NCI-H1436 treated with DMSO at 0.1 percent for 48 hours (cell line): ENCODE data around the gene KRTAP5-4.
A peak's percentile ranks its signal among the peaks of the same experiment; 100 is the strongest.
"Not testable (repeated sequence)": the region's sequence is repeated elsewhere in the genome, so short reads cannot be mapped to it uniquely, and the experiment has no call there.

Source experiments
- DNase-seq: peaks from one replicate; lab custom pipeline; 2025; lab: John Stamatoyannopoulos, UW

The KRTAP5-4 gene

DNA sequence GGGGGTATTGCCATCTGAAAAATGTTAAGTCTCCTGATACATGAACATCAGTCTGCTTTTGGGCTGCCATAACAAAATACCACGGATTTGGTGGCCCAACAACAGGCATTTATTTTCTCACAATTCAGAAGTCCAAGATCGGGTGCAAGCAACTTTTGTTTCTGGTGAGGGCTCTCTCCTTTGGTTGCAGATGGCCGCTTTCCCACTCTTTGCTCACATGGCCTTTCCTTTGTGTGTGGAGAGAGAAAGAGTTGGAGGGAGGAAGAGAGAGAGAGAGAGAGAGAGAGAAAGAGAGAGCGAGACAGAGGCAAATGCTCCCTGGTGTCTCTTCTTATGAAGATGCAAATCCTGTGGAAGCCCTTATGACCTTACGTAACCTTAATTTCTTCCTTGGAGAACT is 21.3 kb downstream of the KRTAP5-4 start:
- DNase-seq = no peak

DNA sequence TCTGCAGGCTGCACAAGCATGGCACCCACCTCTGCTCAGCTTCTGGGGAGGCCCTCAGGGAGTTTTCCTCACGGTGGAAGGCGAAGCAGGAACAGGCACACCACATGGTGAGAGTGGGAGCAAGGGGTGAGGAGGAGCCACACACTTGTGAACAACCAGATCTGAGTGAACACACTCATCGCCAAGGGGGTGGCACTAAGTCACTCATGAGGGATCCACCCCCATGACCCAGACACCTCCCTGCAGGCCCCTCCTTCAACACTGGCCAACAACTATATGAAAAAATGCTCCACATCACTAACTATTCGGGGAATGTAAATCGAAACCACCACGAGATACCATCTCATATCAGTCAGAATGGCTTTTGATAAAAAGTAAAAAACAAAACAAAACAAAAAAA is 23.1 kb downstream of the KRTAP5-4 start:
- DNase-seq = no peak

GRCh38 chr11:1598406-1598805 is 23.5 kb downstream of the KRTAP5-4 start:
- not testable (repeated sequence) for DNase-seq

DNA sequence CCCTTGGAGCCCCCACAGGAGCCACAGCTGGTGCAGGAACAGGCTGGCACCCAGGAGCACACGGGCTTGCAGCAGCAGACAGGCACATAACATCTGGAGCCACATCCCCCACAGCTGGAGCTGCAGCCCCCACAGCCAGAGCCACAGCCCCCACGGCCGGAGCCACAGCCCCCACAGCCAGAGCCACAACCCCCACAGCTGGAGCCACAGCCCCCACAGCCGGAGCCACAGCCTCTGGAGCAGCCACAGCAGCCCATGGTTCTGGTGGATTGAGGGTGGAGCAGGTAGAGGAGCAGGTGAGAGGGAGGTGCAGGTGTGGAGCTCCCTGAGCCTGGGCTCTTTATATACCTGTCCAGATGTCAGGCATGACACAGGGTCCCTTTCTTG is 24.0 kb downstream of the KRTAP5-4 start, which contains the start of gene KRTAP5-2:
Gene KRTAP5-2, minus strand, starts transcription at position 301 of the 387 bp plus-strand sequence. Its CDS starts 44 bp downstream, at position 257.
- no peak for DNase-seq

GRCh38 chr11:1597331-1597993 is 24.5 kb downstream of the KRTAP5-4 start:
- no peak for DNase-seq

DNA sequence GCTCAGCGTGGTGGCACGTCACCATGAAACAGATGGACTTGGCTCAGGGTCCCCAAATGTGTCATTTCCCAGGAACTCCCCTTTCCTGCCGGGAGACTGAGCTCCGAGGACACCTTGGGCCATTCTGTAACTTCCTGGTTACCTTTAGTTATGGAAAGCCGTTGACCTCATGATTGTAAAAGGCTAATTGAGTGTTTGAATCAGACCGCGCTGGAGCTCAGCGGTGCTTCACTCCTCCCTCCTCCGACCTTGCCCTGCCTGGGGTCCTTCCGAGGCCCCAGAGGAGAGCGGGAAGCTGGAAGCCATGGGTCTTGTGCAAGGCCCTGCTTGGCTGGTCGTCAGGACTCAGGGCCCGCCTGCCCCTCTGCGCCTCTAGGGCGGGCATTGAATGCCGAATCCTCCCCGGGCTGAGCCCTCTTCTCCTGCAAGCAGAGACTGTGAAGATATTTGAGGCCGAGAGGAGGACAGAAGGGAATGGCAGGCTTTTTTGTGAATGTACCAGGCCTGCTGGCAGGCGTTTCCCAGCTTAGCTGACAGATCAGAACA is 25.3 kb downstream of the KRTAP5-4 start:
- not testable (repeated sequence) for DNase-seq

DNA sequence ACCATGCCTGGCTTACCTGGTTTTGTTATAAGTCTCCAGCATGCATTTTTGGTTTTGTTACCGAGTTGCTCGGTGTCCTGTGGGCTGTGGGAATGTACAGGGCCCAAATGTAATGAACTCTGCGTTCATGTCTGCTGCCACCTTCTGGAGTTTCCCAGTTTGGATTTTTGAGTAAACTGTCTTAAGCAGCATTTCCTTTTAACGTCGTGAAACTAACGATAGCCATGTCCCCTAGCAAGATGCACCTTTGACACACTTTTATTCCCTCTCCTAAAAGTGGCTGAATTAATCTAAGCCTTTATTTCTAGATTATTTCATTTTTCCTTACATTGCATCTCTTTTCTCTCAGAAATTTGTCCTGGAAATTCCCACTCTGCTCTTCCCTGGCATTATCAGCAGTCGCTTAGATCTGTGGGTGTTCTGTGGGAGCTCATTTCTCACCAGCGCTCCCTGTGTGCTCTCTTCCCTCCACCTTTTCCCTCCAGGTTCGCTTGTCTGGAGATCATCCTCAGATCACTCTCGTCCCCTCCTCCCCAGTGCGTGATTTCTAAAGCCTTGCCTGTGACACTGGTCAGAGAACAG is 25.9 kb downstream of the KRTAP5-4 start:
- not testable (repeated sequence) for DNase-seq

- DNase-seq = peak; percentile 27
Observed at GRCh38 chr11:1592628-1593027, 29.3 kb downstream of the KRTAP5-4 start.

DNA sequence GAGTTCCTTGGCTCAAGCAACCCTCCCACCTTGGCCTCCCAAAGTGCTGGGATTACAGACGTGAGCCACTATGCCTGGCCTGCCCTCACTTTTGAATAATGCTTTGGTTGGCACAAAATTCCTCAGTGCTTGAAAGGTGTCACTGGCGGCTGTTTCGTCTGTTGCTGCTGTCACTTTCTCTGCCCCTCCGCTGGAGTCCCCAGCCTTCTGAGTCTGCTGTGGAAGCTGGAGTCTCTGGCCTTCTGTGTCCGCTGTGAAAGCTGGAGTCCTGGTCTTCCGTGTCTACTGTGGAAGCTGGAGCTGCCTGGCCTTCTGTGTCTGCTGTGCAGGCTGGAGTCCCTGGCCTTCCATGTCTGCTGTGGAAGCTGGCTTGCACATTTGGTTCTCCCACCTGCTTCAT is 31.9 kb downstream of the KRTAP5-4 start:
- DNase-seq = no peak

GRCh38 chr11:1589191-1589963 is 32.6 kb downstream of the KRTAP5-4 start:
- not testable (repeated sequence) for DNase-seq

- no peak for DNase-seq
Observed at GRCh38 chr11:1586699-1587098, 35.2 kb downstream of the KRTAP5-4 start.

GRCh38 chr11:1584661-1585370 is 37.1 kb downstream of the KRTAP5-4 start, which contains the start of gene KRTAP5-1:
Gene KRTAP5-1 (minus strand): TSS chr11:1585283. CDS start chr11:1585249, 34 bp downstream.
- DNase-seq = not testable (repeated sequence)

GRCh38 chr11:1582909-1583308 is 39.0 kb downstream of the KRTAP5-4 start:
- DNase-seq = not testable (repeated sequence)

- no peak for DNase-seq
Observed at GRCh38 chr11:1581976-1582375, 40.0 kb downstream of the KRTAP5-4 start.

DNA sequence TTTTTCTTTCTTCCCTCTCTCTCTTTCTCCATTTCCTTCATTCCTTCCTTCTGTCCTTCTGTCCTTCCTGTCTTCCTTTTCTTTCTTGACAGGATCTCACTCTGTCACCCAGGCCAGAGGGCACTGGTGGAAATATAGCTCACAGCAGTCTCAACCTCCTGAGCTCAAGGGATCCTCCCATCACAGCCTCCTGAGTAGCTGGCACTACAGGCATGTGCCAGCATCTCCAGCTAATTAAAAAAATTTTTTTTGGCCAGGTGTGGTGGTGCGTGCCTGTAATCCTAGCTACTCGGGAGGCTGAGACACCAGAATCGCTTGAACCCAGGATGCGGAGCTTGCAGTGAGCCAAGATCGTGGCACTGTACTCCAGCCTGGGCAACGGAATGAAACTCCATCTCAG is 45.1 kb downstream of the KRTAP5-4 start:
- no peak for DNase-seq

DNA sequence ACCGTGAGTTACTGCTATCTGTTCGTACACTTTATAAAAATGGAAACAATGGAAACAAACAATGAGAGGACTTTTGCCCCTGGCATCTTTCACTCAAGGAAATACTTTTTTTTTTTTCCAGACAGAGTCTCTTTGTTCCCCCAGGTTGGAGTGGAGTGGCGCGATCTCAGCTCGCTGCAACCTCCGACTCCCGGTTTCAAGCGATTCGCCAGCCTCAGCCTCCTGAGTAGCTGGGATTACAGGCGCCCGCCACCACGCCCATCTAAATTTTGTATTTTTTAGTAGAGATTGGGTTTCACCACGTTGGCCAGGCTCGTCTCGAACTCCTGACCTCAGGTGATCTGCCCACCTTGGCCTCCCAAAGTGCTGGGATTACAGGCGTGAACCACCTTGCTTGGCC is 46.2 kb downstream of the KRTAP5-4 start:
- not testable (repeated sequence) for DNase-seq

DNA sequence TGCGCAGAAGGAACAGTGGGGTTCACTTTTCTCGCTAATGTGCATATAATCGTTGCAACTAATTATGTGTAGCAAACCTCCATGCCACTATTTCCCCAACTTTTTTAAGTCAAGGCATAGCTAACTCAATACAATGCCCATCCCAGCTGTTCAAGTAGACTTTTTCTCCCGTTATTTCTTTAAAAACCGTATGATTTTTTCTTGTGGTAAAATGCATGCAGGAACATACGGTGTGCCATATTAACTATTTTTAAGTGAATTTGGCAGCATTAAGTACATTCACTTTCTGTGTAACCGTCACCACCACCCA is 47.0 kb downstream of the KRTAP5-4 start:
- DNase-seq = no peak

DNA sequence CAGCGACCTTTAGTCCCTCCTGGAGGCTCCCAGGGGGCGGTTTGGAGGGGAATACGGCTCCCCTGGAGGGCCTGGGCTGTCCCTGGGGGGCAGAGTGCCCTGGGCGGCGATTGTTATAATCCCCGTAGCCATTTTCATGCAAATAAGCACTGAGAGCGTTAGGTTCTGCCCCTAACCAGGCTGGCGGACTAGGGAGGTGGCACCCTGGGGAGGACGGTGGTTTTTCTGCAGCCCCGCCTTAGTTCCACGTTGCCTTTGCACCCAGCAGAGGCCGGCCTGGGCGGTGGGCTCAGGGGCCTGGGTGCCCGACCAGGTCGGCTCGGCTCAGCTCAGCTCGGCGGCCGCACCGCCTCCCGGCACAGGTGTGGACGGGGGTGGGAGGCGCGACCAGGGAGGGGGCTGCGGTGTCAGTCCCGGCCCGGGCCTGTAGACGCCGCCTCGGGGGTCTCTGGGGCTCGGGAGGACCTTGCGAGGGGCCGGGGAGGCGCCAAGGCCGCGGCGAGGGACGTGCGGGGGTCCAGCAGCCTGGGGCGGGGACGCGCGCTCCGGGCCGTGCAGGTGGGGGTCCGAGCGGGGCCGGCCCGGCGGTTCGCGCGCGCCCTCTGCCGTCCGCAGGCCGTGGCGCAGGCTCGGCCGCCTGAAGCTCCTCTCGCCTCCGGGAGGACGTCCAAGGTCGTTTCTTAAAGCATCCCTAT is 47.6 kb downstream of the KRTAP5-4 start:
- DNase-seq = peak; percentile 68

DNA sequence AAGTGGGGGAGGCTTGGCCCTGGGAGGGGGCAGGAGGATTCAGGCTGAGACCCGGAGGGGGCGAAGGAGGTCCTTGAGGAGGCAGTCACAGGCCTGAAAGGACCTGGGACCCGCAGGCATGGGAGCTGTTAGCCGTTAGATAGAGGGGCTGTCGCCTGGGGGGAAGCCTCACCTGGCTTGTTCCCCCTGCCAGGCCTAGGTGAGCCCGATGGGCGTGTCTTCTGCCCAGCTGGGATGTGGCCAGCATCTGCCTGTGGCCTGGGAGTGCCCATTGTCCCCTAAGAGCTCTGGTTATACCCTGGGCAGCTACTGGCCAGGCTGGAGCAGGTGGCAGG is 48.1 kb downstream of the KRTAP5-4 start:
- no peak for DNase-seq

GRCh38 chr11:1573077-1573902 is 48.6 kb downstream of the KRTAP5-4 start:
- no peak for DNase-seq
